H1 (cell line): ENCODE measurements around the gene VPS18. TPM values are rescaled to one million over a fixed set of nuclear protein-coding genes. Genes with fewer than 3 reads are reported as not detected.

Experiments used
- E2F6 ChIP-seq: IDR thresholded peaks from 2 replicates; pipeline ENCODE4 v1.6.1; 2012; ENCODE audit warnings: inconsistent platforms
- EP300 ChIP-seq, 2 experiments: IDR thresholded peaks; 1 replicate in 1 of 2; 2 replicates in 1 of 2; pipeline ENCODE4 v1.6.1; 2011 to 2012; ENCODE audit warnings: low read depth in 2 of 2, low read length in 2 of 2, mild to moderate bottlenecking in 2 of 2, borderline replicate concordance in 1 of 2, inconsistent platforms in 1 of 2, moderate library complexity in 1 of 2
- FOSL1 ChIP-seq: IDR thresholded peaks from 2 replicates; pipeline ENCODE4 v1.6.1; 2011; ENCODE audit warnings: mild to moderate bottlenecking, low read depth, low read length, moderate library complexity; ENCODE audit not compliant: insufficient read depth
- TCF12 ChIP-seq: IDR thresholded peaks from 2 replicates; pipeline ENCODE4 v1.6.1; 2011; ENCODE audit warnings: low read depth, mild to moderate bottlenecking, low read length
- polyA plus RNA-seq, 7 experiments: library from polyadenylated mRNA; depleted of rRNA in 3 of 7; stranded (reverse) in 5 of 7; unstranded in 2 of 7; fragments of >200 nt in 5 of 7; fragments of 200-250 nt in 2 of 7; gene quantifications; 1 replicate in 5 of 7; 2 replicates in 1 of 7; 4 replicates in 1 of 7; pipeline versions ENCODE4 v1.2.1 to v1.2.3, GENCODE V29; 2011 to 2013; ENCODE audit warnings: missing spikeins in 2 of 7, mixed read lengths in 2 of 7
- total RNA-seq: library from RNA; stranded (reverse); fragmentation: NEBNext Ultra II Directional; extraction: Animal tissue kit (Norgen Biotek cat#: 25700); gene quantifications from 2 replicates; pipeline ENCODE4 v1.2.1, GENCODE V29; 2021
- TF ChIP-seq, protein P1 (sequence below): IDR thresholded peaks from 2 replicates; pipeline ENCODE4 v1.6.1; 2011; ENCODE audit warnings: low read length, improper control_type of control experiment

The VPS18 gene
- total and polyA plus RNA-seq, 2 of the 8 experiments (the other 6 are each of a cell fraction or from before 2014, with no cell fraction given), result 28.9 to 32.7 TPM

DNA sequence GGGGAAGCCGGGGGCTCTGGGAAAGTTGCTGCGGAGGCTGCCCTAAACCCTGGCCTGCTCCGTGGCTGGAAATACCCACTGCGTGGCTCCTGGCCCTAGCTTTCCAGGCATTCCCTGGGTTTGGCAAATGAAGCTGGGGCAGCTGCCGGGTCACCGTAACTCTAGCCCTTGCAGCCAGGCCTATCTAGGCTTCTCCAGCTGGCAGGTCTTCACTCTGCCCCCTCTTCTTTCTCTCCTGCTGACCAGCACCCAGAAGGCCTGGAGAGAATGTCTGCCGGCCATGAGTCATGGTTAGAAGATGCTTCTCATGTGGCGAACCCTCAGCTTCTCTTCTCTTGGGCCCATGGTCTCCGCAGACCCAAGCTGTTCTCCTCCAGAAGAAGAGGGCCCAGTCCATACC lies 29.3 kb downstream of the VPS18 start (continued):
- TF ChIP-seq, protein P1, sequence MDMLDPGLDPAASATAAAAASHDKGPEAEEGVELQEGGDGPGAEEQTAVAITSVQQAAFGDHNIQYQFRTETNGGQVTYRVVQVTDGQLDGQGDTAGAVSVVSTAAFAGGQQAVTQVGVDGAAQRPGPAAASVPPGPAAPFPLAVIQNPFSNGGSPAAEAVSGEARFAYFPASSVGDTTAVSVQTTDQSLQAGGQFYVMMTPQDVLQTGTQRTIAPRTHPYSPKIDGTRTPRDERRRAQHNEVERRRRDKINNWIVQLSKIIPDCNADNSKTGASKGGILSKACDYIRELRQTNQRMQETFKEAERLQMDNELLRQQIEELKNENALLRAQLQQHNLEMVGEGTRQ, result no peak
- TF ChIP-seq E2F6 (no peak), EP300 (IDR thresholded peaks at IDR 0.05; ENCODE audit: borderline replicate concordance in 1 of 2, low read depth in 2 of 2, low read length in 2 of 2) (no peak), TCF12 (no peak), FOSL1 (no peak)
